Liver (tissue), 9 donors: Measurements from ENCODE around the gene DNAJB14. TPM values are rescaled to one million over a fixed set of nuclear protein-coding genes. Genes with fewer than 3 reads are reported as not detected.

ENCODE experiments used
- DNase-seq: peaks from one replicate; pipeline ENCODE4 v3.0.0-alpha.2; 2017; ENCODE audit warnings: low spot score
- H3K27ac ChIP-seq, 2 donors: one replicate each; pipeline ENCODE4 v1.7.0; 2013; ENCODE audit warnings: inconsistent platforms in 2 of 2, low read length in 2 of 2, control low read depth in 1 of 2, low read depth in 1 of 2, mild to moderate bottlenecking in 1 of 2
- H3K27me3 ChIP-seq, 4 donors: one replicate each; pipeline versions ENCODE4 v1.6.1 to v1.7.0; 2013; ENCODE audit warnings: low read length in 3 of 4, inconsistent platforms in 1 of 4, mild to moderate bottlenecking in 1 of 4, moderate library complexity in 1 of 4; ENCODE audit not compliant: control insufficient read depth in 4 of 4, insufficient read depth in 4 of 4
- H3K36me3 ChIP-seq, 4 donors: one replicate each; pipeline versions ENCODE4 v1.6.1 to v1.7.0; 2013; ENCODE audit warnings: low read length in 3 of 4, mild to moderate bottlenecking in 3 of 4, low read depth in 1 of 4, moderate library complexity in 1 of 4; ENCODE audit not compliant: control insufficient read depth in 4 of 4, insufficient read depth in 3 of 4
- H3K4me1 ChIP-seq, 4 donors: one replicate each; pipeline versions ENCODE4 v1.6.1 to v1.7.0; 2013; ENCODE audit warnings: low read length in 3 of 4, mild to moderate bottlenecking in 3 of 4, moderate library complexity in 1 of 4; ENCODE audit not compliant: control insufficient read depth in 4 of 4, insufficient read depth in 4 of 4
- H3K4me3 ChIP-seq, 3 donors: one replicate each; pipeline versions ENCODE4 v1.6.1 to v1.7.0; 2013; ENCODE audit warnings: low read length in 3 of 3, control low read depth in 1 of 3, low read depth in 1 of 3, mild to moderate bottlenecking in 1 of 3
- H3K9ac ChIP-seq, 2 donors: one replicate each; pipeline ENCODE4 v1.7.0; 2013; ENCODE audit warnings: low read length in 2 of 2, mild to moderate bottlenecking in 2 of 2, moderate library complexity in 2 of 2, control low read depth in 1 of 2, low read depth in 1 of 2
- H3K9me3 ChIP-seq, 4 donors: one replicate each; pipeline versions ENCODE4 v1.6.1 to v1.7.0; 2013; ENCODE audit warnings: low read length in 3 of 4; ENCODE audit not compliant: control insufficient read depth in 4 of 4
- ATF3 ChIP-seq: IDR thresholded peaks from 2 replicates; pipeline ENCODE4 v1.6.1; 2016; ENCODE audit warnings: antibody characterized with exemption
- FOXA2 ChIP-seq: IDR thresholded peaks from 2 replicates; pipeline ENCODE4 v1.6.1; 2016; ENCODE audit warnings: antibody characterized with exemption
- TAF1 ChIP-seq: conservative IDR thresholded peaks from 2 replicates; pipeline ENCODE4 v1.6.1; 2016; ENCODE audit warnings: antibody characterized with exemption, mild to moderate bottlenecking
- WGBS: extraction: QIAGEN DNeasy Blood & Tissue Kit; methylation state at CpG from one replicate; pipeline ENCODE4 v1.1.7; 2013; 5-methylcytosine and 5-hydroxymethylcytosine counted together
- polyA plus RNA-seq, 2 donors: library from polyadenylated mRNA; stranded (reverse) in 1 of 2; unstranded in 1 of 2; fragments of 200-250 nt in 1 of 2; fragments of >200 nt in 1 of 2; fragmentation: Nextera tagmentation in 1 of 2; extraction: Ambion mirVana in 1 of 2; gene quantifications; one replicate each; pipeline versions ENCODE4 v1.2.1 to v1.2.3, GENCODE V29; 2013 to 2015
- total RNA-seq, 2 donors: library from RNA; depleted of rRNA; stranded (reverse); fragments of >200 nt; gene quantifications; one replicate each; pipeline ENCODE4 v1.2.3, GENCODE V29; 2014
- donor health status: healthy.
- donor health status: healthy.
- donor health status: healthy.
- donor health status: healthy.
- donor health status: healthy.

DNAJB14 gene
- total and polyA plus RNA-seq, 4 donors, result 8.1 to 15.1 (median 8.9) TPM

DNA sequence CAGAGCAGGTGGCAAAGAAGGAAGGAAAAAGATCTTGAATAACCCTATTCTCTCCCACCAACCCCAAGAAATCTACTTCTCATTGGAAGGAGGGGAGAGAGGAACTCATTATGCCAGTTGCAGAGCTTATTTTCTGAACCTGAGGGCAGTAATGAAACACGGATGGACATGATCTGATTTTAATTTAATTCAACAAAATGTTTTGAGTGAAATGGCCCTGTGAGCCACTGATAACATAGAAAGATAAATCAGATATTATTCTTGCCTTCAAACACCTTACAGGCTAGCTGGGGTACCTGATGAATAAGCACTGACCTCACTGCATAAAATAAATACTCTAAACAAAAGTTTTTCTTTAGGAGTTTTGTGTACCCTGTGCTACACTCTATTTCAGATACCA, 99.5 kb downstream of the DNAJB14 start:
- TF ChIP-seq ATF3 (no peak), FOXA2 (no peak), TAF1 (no peak)
- Histone ChIP-seq H3K36me3 (no peaks in the 10 kb centered on the region), H3K4me3 (no peak overlapping the region), H3K4me1 (no peaks in the 10 kb centered on the region), H3K9ac (no peak overlapping the region), H3K9me3 (no peaks in the 10 kb centered on the region), H3K27me3 (no peaks in the 10 kb centered on the region), H3K27ac (no peak overlapping the region)
- WGBS, result 63% methylated on average over 1 of the region's 1 CpG
- DNase-seq, result no peak

Other genes with a start within 250 kb of the DNAJB14 start
- 1 to 10 TPM; 1.1 to 4.8 TPM for gene DAPP1, start 129.8 kb downstream of the DNAJB14 start, total RNA-seq
- gene DAPP1, start 129.8 kb downstream of the DNAJB14 start, polyA plus RNA-seq, result under 1 TPM; 0.53 to 0.74 TPM
- 10 to 100 TPM; 16.1 to 23.5 TPM for gene LAMTOR3, start 52.2 kb downstream of the DNAJB14 start, total RNA-seq
- gene LAMTOR3, start 52.2 kb downstream of the DNAJB14 start, polyA plus RNA-seq, result 10 to 100 TPM; 13.5 to 26.3 TPM
- 100 to 1,000 TPM in 1 of 2 donors, 10 to 100 TPM in 1; 28.5 to 139 TPM for gene H2AZ1, start 3.7 kb upstream of the DNAJB14 start, total RNA-seq
- gene H2AZ1, start 3.7 kb upstream of the DNAJB14 start, polyA plus RNA-seq, result 100 to 1,000 TPM in 1 of 2 donors, 10 to 100 TPM in 1; 96.6 to 110 TPM
- under 1 TPM; 0.08 to 0.14 TPM for gene DDIT4L, start 243.8 kb upstream of the DNAJB14 start, total RNA-seq
- gene DDIT4L, start 243.8 kb upstream of the DNAJB14 start, polyA plus RNA-seq, result under 1 TPM; 0.13 to 0.21 TPM